DMS114 treated with DMSO at 0.1 percent for 48 hours (cell line): ENCODE measurements around the gene ABCG2.
A peak's percentile ranks its signal among the peaks of the same experiment; 100 is the strongest.

Source experiments
- DNase-seq: peaks from one replicate; lab custom pipeline; 2025; ENCODE audit not compliant: unreplicated experiment; lab: John Stamatoyannopoulos, UW

The ABCG2 gene

GRCh38 chr4:88075336-88075735, 83.1 kb downstream of the ABCG2 start:
- DNase-seq: no peak

DNA sequence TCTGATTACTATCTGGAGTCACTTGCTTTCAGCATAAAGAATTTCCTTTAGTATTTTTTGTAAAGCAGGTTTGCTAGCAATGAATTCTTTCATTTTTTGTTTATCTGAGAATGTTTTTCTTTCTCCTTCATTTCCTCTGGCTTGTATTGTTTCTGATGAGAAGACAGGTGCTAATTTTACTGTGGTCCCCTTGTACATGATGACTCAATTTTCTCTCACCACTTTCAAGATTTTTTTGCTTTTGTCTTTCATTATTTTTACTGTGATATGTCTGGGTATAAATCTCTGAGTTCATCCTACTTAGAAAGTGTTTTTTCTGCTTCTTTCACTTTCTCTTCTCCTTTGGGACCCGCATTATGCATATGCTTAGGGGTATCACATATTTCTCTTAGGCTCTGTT, 88.4 kb downstream of the ABCG2 start:
- no peak for DNase-seq

GRCh38 chr4:88064410-88064809, 94.0 kb downstream of the ABCG2 start:
- no peak for DNase-seq

DNA sequence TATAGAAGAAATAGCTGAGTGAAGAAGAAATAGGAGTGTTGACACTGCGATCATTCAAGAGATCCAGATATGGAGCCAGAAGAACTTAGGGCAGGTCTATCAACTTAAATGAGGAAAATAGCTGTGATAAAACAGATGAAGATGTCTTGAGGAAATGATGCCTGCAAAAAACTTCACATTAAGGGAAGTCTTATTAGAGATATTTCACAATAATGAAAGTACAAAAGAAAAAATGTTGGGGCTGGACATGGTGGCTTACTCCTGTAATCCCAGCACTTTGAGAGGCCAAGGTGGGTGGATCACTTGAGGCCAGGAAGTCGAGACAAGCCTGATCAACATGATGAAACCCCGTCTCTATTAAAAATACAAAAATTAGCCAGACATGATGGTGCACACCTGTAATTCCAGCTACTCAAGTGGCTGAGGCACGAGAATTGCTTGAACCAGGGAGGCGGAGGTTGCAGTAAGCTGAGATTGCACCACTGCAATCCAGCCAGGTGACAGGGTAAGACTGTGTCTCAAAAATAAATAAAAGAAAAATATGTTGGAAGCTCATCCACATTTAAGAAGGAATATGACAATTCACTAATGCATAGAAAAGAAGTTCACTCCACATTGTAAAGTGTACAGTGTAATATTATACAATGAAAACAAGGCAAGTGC, 94.7 kb downstream of the ABCG2 start:
- no peak for DNase-seq

DNA sequence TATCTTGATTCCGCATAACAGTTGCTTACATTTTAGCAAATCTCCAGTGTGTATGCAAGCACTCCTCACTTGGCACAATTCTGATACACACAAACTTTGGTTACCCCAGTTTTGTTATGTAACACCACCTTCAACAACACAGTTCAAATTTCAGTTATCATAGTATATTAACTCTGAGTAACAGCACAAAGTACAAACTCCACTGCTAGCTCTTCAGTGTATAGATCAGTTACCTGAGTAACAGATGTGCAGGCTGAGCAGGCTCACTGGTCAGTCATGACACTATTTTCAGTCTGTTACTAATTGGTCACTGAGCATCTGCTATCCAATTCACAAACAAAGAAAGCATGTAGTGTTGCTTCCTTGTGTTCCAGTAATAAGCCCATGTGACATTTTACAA, 95.6 kb downstream of the ABCG2 start:
- no peak for DNase-seq

- DNase-seq: no peak
Observed at GRCh38 chr4:88062311-88062710, 96.1 kb downstream of the ABCG2 start.

- no peak for DNase-seq
Observed at GRCh38 chr4:88060431-88060830, 98.0 kb downstream of the ABCG2 start.

GRCh38 chr4:88059766-88060165, 98.7 kb downstream of the ABCG2 start:
- DNase-seq: no peak

GRCh38 chr4:88058295-88058694, 100.1 kb downstream of the ABCG2 start:
- DNase-seq: no peak

- DNase-seq: peak; percentile 1
Observed at GRCh38 chr4:88054901-88055300, 103.5 kb downstream of the ABCG2 start.

DNA sequence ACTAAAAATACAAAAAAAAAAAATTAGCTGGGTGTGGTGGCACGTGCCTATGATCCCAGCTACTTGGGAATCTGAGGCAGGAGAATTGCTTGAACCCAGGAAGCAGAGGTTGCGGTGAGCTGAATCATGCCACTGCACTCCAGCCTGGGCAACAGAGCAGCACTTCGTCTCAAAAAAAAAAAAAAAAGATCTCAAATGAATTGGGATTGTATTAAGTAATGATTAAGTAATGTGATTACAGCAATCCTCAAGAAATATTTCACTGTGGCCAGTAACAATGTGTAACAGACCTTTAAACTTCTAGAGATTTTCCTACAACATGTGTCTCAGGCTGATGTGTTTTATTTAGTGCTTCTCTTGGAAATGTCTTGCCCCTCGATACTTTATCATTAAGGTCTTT, 104.2 kb downstream of the ABCG2 start:
- no peak for DNase-seq

- DNase-seq: no peak
Observed at GRCh38 chr4:88045021-88045420, 113.4 kb downstream of the ABCG2 start.

- no peak for DNase-seq
Observed at GRCh38 chr4:88043586-88044340, 114.7 kb downstream of the ABCG2 start.

- no peak for DNase-seq
Observed at GRCh38 chr4:88043001-88043400, 115.4 kb downstream of the ABCG2 start.

GRCh38 chr4:88041626-88042025, 116.8 kb downstream of the ABCG2 start:
- DNase-seq: no peak

DNA sequence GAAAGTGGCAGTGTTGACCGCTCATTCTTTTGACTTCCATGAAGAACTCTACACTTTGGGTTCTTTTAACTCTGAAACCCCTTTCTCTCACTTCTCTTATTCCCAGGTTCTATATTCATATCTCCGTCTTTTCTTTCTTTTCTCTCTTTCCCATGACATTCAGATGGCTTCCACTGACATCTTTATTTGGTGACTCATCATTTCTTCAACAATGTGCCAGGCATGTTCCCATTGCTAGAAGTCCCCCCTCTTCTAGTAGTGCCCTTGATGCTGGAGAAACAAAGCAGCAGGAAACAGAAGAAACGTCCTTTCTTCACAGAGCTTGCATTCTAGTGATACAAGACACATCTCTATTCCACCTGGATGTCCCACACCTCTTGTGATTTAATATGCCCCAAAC, 117.7 kb downstream of the ABCG2 start:
- DNase-seq: no peak
